NCI-H1436 treated with DMSO at 0.1 percent for 48 hours (cell line): ENCODE measurements around the gene MRPS34.

Experiments used
- DNase-seq: peaks from one replicate; lab custom pipeline; 2025; lab: John Stamatoyannopoulos, UW

Gene MRPS34

GRCh38 chr16:1769402-1770300, 3.3 kb downstream of the MRPS34 start:
- DNase-seq: no peak

DNA sequence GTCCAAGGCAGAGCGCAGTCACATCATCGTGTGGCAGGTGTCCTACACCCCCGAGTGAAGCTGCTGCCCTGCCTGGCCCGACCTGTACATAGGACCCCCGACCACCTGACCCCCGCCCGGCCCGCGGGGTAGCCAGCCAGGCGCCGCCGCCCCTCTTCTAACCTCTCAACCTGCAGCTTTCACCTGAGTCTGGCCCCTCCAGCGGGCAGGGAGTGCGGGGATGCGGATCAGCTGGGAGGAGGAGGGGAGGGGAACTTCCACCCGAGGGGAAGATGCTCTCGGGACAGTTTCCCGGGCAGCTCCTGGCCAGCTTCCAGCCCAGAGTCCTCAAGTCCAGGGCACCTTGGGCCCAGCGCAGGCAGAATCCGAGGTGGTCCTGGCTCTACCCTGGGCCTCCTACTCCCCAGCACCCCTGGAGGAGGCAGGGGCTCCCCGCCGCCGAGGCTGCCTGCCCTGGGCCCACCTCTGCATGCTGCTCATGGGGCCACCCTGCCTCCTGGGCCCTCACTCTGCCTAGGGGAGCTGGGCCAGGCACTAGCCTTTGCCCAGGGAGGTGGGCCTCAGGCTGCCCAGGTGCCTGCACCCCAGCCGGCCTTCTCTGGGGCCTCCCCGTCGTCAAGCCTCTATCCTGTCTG, 4.0 kb downstream of the MRPS34 start:
- no peak for DNase-seq

DNA sequence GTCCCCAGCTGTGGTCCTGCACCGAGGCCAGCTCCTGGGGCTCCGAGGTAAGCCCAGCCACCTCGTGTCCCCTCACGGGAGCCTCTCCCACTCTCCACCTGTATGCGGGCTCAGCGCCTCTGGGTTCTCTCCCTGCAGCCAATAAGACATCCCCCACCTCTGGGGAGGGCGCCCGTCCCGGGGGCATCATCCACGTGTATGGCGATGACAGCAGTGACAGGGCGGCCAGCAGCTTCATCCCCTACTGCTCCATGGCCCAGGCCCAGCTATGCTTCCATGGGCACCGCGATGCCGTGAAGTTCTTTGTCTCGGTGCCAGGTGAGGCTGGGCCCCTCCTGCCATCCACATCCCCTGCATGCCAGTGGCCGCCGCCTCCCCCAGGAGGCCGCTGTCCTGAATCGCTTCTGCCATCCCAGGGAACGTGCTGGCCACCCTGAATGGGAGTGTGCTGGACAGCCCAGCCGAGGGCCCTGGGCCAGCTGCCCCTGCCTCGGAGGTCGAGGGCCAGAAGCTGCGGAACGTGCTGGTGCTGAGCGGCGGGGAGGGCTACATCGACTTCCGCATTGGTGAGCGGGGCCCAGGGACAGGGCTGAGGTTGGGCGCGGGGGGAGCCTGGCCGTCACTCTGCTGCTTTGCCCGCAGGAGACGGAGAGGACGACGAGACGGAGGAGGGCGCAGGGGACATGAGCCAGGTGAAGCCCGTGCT, 4.7 kb downstream of the MRPS34 start:
- DNase-seq: no peak

GRCh38 chr16:1767116-1767994, 5.6 kb downstream of the MRPS34 start:
- DNase-seq: no peak

GRCh38 chr16:1766701-1767100, 6.2 kb downstream of the MRPS34 start:
- no peak for DNase-seq

GRCh38 chr16:1766231-1766630, 6.7 kb downstream of the MRPS34 start:
- no peak for DNase-seq

GRCh38 chr16:1765826-1766225, 7.1 kb downstream of the MRPS34 start:
- DNase-seq: no peak

DNA sequence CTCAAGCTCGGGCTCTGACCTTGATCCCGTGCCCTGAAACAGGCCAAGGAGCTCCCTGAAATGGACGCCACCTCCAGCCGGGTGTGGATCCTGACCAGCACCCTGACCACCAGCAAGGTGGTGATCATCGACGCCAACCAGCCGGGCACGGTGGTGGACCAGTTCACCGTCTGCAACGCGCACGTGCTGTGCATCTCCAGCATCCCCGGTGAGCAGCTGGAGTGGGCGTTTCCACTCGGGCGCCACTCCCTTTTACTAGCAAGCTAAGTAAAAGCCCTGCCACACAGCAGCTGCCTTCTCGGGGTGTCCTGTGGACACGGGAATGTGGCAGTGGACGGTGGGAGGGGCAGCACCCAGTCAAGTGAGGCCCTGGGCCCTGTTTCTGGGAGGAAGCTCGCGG, 8.0 kb downstream of the MRPS34 start:
- no peak for DNase-seq

- DNase-seq: no peak
Measured at GRCh38 chr16:1763521-1764511, 9.1 kb downstream of the MRPS34 start.

DNA sequence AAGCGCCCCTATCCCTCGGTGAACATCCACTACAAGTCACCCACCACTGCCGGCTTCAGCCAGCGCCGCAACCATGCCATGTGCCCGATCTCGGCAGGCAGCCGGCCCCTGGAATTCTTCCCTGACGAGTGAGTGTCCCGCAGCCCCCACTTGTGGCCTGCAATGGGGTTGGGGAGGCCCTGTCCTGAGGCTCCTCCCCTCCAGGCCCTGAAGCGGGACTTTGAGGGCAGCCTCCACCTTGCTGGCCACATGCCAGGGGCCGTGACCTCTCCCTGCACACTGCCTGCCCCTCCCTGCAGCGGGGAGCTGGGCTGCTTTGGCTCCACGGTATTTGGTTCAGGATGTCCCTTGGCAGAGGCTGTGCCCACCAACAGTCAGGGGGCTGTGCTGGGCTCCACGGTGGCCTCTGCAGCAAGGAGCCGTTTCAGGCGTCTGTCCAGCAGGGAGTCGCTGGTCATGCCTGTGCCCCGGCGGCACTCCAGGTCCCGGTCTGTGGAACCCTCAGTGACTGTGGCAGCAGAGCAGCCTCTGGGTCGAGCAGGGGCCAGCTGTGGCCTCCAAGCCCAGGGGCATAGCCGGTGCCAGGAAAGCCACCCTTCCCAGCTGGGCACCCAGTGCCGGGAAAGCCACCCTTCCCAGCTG, 9.9 kb downstream of the MRPS34 start:
- no peak for DNase-seq

DNA sequence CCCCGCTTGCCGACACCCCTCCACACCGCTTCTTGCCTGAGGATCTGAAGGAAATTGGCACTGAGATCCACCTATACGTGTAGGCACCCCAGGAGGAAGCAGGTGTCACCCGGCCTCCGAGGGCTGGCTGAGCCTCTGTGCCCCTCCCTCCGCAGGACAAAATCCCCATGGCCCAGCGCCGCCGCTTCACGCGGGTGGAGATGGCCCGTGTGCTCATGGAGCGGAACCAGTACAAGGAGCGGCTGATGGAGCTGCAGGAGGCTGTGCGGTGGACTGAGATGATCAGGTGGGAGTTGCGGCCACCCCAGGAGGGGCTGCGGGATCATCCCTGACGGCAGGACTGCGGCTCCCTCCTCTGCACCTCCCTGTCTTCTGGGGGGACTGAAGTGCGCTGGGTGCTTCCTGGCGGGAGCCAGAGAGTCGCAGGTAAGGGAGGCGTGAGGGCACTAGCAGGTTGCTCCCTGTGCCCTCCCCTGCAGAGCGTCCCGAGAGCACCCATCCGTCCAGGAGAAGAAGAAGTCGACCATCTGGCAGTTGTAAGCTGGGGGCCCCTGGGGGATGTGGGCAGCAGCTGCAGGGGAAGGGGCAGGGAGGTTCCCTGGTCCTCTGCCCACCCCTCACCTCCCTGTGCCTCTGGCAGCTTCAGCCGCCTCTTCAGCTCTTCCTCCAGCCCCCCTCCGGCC, 10.6 kb downstream of the MRPS34 start:
- DNase-seq: no peak

DNA sequence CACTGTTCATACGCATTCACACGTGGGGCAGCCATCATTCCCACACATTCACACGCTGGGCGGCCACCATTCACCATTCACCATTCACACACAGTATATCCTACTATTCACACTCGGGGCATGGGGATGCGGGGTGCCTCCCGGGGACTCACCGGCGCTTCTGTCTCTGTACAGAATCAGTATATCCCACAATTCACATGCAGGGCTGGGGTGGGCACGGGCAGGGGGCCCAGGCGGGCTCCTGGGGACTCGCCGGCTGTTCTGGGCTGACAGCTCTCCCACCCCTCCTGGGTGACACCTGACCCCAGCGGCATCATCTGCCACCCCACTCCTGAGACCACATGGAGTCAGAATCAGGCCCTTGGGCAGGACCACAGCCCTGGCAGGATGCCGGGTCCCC, 11.2 kb downstream of the MRPS34 start:
- no peak for DNase-seq

- no peak for DNase-seq
Measured at GRCh38 chr16:1760911-1761310, 12.0 kb downstream of the MRPS34 start.

DNA sequence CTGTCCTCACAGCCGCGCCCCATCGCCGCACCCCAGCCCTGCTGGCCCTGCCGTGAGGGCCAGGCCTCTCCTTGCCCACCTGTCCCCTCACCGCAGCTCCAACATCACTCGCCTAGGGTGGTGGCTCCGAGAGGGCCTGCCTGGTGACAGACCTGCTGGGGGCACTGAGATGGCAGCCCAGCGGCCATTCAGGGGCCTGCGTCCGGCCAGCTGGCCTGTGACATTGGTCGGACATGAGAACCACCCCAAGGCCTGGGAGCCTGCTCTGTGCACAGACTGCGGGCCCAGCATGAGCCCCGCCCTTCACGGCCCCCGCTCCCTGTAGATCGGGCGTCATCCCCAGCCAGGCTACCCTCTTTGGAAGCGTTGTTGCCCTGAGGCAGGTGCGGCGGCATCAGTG, 13.4 kb downstream of the MRPS34 start:
- no peak for DNase-seq

DNA sequence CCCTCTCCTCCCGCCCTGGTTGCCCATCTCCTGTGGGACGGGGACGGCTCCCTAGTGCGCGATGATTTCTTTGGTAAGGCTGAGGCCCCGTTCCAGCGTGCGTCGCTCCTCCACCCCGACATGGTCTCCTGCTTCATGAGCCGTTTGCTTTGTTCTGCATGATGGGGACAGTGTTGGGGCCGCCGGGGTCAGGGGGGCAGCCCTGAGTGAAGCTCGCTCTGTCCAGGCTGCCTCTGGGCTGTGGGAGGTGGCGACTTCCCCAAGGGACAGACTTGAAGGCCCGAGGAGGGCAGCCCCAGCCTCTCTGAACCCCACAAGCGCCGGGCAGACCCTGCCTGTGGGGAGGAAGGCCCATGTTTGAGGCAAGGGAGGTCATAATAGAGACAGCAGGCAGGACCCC, 14.0 kb downstream of the MRPS34 start:
- DNase-seq: no peak

DNA sequence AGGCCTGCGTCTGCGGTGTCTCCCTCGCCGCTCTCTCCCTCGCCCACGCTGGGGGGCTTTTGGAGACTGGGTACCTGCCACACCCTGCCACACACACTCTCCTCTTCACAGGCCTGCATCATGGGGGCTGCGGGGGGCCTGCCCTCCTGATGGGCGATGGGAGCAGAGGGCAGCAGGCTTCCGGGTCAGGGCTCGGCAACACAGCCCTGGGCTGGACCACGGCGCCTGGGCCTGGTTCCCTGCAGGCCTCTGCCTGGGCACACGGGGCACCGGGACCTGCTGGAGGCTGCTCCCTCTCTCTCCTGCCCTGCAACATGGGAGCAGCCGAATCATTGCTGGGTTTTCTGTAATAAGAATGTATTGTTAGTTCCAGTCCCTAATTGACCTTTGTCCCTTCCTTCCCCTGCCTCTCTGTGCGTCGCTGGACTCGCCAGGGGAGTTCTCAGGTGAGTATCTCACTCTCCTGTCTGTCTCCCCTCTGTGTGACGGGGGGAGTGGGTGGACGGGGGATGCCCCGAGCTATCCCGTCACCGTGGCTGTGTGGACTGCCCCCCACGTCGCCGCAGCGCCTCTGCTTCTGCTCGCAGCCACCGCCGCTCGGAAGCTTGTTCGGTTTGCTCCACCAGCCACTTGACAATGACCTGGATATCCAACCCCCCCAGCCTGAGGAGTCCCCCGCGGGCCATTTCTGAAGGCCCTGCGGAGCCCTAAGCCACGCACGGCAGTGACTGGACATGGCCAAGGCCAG, 15.0 kb downstream of the MRPS34 start:
- DNase-seq: no peak

DNA sequence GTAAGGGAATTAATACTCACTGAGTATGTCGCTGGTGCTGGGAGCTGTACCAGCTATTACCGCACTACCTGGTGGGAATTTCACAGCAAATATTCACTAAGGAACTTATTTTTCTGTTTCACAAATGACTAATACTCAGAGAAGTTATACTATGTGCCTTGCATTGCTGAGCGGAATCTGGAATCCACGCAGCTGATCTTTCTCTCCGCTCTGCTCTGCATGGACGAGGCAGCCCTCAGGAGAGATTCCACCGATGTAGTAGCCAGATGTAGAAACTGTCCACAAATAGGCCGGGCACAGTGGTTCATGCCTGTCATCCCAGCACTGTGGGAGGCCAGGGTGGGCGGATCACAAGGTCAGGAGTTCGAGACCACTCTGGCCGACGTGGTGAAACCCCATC, 18.7 kb downstream of the MRPS34 start:
- no peak for DNase-seq

DNA sequence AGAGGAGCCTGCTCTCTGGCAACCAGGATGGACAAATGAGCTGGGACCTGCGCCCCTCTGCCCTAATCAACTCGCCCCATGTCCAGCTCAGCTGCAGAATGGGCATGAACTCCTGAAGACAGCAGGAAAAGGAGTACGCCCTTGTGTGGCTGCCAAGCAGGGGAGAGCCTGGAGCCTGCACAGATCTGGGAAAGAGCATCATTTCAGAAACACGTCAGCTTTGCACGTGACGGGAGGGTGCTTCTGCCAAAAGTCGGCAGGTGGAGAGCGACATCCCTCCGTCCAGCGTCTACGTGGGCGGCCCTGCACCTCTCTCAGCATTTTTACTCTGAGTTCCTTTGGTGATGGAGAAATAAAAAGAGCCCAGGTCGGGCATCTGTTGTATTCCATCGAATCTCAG, 20.1 kb downstream of the MRPS34 start:
- no peak for DNase-seq

GRCh38 chr16:1751946-1752345, 21.0 kb downstream of the MRPS34 start:
- DNase-seq: no peak
